NCI-H2107 treated with DMSO at 0.1 percent for 48 hours (cell line): Measurements from ENCODE around the gene HAUS7.

ENCODE experiments used
- DNase-seq: peaks from one replicate; lab custom pipeline; 2025; ENCODE audit not compliant: unreplicated experiment; lab: John Stamatoyannopoulos, UW

HAUS7 gene

DNA sequence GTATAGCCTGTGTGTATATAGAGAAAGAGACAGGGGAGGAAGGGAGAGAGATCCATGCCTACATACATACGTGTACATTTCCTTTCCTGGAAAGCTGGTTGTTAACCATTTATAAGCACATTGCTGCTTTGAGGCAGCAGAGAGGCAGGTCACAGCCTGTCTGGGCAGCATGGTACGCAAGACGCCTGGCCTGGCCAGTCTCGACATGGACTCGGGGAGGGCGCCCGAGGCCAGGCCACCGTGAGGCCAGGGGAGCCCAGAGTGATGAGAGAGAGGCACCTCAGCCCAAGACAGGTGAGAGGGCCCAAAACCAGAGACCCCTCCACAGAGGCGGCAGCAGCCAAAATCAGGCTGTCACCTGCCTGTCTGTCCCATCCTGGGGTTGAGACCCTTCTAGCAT, 28.4 kb downstream of the HAUS7 start:
- DNase-seq, result no peak

DNA sequence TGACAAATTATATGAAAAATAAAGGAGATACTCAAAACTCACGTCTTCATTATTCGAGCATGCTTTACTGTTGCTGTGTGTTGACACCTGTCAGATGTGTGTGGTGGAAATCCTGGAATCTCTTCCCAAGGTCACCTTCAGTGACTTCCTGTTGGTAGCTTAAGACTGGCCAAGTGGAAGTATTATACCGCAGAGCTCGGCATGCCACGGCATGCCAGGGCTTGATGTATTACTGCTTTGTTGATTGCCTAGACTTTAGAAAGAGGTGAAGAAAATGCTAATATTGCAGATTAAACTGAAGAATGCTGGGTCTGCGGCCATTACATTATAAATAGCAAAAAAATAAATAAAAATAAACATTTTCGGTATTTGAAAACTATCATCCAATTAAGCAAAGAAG, 29.1 kb downstream of the HAUS7 start:
- no peak for DNase-seq

DNA sequence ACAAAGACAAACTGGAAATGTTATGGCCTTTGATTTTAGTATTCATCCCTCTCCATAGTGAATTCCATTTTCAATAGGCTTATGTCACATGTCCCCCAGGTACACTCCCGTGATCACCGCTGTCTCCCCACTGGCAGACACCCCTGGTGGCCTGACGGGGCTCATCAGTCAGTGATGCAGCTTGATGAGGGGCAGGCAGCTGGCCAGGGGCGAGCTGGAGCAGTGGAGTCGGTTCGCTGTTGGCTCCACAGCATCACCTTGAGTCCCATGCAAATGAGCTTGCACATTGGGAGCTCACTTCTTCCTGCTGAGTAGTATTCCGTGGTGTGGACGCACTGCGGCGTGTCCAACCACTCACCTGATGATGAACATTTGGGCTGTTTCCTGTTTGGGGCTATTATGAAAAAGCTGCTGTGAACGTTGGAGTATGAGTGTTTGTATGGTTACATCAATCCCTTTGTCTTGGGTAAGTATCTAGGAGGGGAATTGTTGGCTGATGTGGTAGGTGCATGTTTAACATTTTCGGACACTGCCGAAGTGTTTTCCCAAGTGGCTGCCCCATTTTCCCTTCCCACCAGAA, 29.7 kb downstream of the HAUS7 start:
- peak; percentile 19 for DNase-seq

DNA sequence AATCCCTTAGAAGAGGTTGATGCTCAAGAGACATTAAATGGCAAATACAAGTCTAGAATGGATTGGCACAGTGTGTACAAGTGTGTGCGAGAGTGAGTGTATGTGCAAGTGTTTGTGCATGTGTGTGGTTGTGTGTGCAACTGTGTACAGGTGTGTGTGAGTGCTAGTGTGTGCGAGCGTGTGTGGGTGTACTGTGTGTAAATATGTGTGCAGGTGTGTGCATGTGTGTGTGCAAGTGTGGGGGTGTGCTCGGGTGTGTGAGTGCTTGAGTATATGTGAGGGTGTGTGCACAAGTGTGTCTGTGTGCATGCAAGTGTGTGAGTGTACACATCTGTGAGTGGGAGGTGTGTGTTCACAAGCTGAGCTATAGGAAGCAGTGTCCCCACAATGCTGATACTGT, 30.4 kb downstream of the HAUS7 start:
- DNase-seq, result no peak

DNA sequence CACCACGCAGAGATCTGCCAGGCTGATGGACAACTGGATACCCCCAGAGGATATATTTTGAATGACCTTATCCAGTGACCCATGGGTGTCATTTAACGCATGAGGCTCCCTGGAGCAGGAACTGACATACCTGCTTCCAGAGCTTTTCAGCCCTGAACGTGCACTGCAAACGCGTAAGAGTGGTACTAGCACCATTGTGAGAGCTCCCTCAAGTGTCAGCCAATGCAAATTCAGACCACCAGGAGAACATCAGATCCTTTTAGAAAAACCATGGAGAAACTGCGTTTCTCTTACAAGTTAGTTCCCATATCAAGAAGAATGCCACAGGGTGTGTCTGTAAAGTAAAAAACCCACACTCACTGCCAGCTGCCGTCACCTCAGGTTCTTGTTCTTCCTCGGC, 31.8 kb downstream of the HAUS7 start:
- peak; percentile 65 for DNase-seq

DNA sequence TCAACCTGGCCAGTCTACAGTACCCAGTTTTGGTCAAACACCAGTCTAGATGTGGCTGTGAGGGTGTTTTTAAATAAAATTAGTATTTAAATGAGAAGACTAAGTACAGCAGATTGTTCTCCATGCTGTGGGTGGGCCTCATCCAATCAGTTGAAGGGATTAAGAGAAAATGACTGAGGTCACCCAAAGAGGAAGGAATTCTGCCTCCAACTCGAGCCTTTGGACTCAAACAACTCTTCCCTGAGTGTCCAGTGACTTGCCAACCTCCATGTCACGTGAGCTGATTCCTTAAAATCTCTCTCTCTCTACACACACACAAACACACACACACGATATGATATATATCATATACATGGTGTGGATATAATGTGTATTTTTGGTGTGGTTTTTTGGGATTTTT, 34.5 kb downstream of the HAUS7 start:
- no peak for DNase-seq

DNA sequence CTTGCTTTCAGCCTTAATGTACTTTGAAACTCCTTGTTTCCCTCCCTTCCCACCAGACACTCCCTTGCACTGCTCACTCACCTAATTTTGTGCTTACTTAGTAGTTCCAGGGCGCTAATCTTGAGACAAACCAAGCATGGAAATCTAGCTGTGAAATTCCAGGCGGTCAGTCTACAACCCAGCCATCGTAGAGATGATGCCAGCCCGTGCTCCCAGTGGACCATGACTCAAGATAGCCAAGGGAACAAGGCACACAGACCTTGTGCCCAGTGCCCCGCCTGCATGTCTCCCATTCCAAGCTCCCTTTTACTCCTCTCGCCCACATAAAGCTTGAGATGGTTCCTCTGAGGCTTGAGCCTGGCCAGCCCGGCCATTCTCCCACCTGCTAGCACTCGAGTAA, 35.6 kb downstream of the HAUS7 start:
- no peak for DNase-seq

DNA sequence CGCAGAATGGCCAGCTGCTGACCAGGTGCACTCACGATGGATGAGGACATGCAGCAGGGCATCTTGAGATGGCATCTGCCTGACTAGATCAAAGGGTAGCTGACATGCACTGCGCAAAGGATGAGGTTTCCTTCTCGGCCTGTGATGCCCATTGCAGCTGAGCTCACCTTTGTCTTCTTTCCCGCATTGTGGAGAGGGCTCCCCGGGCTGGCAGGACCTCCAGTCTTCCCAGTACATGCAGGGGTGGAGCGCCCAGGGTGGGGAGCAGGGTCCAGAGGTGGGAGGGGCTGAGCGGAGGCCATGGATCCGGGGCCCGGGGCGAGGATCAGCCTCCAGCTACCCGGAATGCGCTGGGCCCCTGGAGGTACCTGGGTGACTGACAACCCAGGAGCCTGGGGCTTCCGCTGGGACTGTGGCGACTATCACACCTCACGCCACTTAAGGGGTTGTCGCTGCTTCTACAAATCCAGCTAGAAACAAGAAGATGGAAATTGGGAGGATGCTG, 36.5 kb downstream of the HAUS7 start:
- no peak for DNase-seq

DNA sequence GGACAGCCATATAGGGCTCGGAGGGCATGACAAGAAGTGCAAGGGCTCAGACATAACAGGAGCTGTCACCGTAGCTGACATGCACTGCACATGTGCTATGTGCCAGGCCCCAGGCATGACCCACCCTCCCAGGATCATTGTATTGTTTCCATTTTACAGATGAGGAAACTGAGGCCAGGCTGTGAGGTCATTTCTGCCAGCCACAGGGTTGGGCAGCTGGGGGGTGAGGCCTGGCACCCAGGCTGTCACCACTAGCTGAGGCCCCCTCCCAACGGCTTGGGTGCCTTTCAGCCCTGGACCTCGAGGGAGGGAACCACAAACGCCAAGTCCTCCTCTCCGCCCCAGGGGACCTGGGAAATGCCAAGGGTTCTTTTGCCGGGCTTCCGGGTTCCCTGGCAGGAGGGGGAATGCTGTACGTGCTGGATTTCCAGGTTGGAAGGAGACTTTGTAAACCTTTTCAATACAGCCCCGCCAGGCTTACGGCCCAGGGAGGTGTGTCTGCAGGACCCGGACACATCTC, 37.2 kb downstream of the HAUS7 start:
- DNase-seq, result no peak

DNA sequence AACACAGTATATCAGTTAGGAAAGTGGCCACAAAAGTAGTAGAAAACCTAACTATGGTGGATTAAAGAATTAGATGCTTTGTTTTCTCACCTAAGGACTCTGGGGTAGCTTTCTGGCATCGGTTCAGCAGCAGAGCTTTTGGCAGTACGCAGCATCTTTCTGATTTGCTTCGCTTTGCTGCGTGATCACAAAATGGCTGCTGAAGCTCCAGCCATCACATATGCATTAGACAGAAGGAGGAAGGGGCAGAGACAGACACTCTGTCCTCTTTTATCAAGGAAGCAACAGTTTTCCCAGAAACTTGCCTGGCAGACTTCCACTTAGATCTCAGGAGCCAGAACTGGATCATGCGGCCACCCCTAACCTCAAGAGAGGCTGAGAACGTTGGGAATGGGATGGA, 39.6 kb downstream of the HAUS7 start:
- DNase-seq, result no peak

DNA sequence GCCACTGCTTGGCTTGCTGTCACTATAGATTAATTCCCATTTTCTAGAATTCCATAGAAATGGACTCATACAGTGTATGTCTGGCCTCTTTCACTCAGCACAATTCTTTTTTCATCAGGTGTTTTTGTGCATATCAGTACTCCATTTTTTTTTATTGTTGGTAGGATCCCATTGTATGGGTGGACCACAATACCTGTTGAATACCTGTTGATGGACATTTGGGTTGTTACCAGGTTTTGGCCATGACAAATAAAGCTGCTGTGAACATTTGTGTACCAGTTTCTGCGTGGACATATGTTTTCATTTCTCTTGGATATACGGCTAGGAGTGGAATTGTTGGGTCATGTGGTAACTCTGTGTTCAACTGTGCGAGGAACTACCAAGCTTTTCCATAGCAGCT, 44.2 kb downstream of the HAUS7 start:
- no peak for DNase-seq

DNA sequence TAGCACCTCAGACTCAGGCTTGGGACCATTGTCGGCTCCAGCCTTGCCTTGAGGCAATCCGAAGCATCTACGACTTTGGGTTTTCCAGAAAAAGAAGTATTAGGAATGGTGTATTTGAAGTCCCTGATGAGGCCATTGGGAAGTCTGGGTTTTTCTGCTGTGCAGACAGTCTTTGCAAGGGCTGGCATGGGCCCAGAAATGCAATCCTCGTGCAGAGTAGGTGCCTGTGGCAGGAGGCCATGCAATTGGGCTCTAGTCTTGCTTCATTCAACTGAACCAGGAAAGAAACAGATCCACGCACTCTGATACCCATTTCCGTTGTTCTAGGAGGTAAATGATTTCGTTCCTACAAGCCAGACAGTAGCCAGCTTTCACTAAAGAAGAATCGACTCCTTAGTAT, 46.7 kb downstream of the HAUS7 start:
- no peak for DNase-seq

DNA sequence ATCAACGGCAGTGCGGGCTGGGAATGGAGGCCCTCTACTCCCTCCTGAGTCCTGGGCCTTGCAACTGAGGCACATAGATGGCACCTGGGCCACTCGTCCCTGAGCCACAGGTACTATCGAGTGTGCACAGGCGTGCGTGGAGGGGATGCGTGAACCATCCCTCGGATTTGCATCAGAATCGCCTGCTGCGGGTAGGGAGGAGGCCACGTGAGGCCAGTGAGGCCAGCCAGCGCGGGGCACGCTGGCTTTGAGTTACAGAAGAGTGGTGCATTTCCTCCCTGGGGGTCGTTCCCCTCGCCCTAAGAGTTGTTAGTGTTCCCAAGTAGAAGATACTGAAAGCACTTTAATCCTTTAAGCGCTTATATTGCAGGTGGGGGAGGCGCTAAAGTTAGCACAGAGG, 48.5 kb downstream of the HAUS7 start:
- no peak for DNase-seq

DNA sequence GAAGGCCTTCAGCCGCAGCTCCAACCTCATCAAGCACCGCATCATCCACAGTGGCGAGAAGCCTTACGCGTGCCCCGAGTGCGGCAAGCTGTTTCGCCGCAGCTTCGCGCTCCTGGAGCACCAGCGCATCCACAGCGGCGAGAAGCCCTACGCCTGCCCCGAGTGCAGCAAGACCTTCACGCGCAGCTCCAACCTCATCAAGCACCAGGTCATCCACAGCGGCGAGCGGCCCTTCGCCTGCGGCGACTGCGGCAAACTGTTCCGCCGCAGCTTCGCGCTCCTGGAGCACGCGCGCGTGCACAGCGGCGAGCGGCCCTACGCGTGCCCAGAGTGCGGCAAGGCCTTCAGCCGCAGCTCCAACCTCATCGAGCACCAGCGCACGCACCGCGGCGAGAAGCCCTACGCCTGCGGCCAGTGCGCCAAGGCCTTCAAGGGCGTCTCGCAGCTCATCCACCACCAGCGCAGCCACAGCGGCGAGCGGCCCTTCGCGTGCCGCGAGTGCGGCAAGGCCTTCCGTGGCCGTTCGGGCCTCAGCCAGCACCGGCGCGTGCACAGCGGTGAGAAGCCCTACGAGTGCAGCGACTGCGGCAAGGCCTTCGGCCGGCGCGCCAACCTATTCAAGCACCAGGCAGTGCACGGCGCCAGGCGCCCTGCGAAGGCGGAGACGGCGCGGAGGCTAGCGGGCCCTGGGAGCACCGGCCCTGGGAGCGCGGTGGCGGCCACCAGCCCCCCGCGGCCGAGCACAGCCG, 49.4 kb downstream of the HAUS7 start:
- no peak for DNase-seq

DNA sequence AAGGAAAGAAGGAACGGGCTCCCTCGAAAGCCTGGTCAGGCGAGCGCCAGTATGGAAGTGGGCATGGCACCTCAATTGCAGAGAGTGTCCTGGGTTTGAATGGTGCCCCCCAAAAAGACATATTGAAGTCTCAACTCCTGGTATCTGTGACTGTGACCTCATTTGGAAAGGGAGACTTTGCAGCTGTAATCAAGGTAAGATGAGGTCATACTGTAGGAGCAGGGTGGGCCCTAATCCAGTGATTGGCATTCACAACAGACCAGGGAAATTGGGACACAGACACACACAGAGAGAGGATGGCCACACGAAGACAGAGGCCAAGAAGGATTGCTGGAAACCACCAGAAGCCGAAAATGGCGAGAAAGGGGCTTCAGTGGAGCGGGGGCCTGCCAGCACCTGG, 52.7 kb downstream of the HAUS7 start:
- DNase-seq, result no peak

DNA sequence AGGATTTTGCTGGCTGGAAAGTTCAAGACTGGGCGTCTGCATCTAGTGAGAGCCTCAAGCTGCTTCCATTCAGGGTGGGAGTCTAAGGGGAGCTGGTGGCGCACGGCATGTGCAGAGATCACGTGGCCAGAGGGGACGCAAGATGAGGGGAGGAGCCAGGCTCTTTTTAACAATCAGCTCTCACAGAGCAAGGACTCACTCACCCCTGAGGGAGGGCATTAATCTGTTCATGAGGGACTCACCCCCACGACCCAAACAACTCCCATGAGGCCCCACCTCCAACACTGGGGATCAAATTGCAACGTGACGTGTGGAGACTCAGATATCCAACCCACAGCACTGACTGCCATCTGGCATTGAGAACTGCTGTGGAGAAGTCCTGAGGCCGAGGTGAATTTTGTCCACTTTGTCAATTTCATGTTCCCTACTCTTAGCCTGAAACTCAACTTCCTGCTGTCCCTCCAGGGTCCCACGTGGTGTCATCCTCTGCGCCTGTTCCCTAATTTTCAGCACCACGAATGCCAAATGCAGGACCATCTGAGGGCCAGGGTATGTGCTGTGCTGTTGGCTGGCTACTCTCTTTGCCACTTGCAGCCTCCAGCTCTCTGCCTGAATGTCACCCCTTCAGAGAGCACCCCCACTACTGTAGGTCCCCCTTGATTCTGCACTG, 53.5 kb downstream of the HAUS7 start:
- peak; percentile 40 for DNase-seq

DNA sequence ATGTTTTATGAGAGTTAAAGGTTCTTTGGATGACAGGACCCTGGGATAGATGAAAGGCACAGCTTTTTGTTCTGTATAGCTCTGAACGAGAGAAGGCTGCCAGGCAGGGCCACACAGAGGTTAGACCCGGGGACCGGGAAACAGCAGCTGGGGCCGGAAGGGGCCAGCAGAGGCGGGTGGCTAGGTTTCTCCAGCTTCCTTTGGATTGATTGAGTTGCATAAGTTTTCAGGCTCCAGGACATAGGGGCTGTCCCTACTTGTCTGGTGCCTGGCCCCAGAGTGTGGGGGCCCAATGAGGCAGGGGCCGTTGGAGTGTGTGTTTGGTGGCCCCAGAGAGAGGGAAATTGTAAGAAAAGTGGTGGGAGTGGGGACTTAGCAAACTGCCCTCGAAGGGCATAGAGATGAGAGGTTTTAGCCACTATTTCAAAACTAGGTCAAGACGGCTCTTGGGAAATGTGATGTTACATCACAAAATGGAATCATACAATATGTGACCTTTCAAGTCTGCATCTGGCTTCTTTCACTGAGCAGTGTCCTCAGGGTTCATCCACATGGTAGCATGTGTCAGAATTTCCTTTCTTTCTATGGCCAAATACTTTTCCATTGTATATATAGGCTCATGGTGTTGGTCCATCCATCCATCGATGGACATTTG, 55.4 kb downstream of the HAUS7 start:
- no peak for DNase-seq

DNA sequence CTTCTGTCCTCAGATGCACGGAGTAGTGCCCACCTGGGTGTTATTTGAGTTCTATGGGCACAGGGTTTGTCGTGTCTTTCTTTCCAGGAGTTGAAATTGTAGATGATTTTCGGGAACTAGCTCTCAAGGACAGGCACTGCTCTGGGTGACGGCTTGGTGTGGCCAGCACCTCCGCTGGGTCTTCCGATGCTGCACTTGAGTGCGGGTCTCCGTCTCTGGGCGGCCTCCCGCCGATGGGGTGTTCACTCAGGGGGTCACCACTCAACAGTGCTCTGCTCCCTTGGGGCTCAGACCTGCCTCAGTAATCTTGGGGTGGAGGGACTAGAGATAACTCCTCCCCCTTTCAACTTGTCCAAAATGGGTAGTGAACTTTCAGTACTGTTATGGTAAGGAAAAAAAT, 56.6 kb downstream of the HAUS7 start:
- DNase-seq, result no peak

DNA sequence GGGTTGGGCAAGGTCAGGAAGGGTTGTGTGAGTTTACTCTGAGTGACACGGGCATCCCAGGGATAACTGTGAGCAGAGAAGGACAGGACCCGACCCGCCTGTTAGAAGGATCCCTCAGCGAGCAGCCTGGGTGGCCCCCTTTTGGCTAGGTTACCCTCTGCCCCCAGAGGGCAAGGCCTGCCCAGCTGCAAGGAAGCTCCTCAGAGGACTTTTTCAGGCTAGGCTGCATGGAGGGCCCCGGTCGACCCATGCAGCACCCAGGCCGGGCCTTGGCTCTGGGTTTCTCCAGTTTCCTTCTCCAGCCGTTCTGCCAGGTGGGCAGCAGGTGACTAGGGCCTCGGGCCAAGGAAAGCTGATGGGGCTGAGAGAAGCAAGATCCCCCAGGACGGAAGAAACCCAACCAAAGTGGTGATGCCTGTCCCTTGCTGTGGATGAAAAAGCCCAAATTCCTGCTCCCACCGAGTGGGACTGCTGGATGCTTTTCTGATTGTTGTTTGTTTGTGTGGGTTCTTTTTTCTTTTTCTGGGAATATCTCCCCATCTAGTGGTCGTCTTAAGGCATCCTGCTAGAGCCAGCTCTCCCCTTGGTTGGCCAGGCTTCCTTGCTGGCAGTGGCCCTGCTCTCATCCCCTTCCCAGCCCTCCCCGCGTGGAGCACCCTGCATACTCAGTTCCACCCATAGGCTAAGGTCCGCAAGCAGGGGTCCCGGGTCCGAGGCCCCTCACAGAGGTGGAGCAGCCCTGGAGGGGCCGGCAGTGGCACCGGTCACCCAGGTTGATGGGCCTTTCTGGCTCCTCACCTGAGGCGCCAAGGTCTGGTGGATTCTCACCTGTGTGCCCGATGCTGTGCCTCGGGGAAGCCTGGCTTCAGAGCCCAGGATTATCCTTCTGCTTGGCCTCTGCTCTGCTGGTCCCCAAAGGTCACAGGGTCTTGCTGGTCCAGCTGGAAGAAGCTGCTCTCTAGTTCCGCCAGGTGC, 57.3 kb downstream of the HAUS7 start:
- peak; percentile 52 for DNase-seq

DNA sequence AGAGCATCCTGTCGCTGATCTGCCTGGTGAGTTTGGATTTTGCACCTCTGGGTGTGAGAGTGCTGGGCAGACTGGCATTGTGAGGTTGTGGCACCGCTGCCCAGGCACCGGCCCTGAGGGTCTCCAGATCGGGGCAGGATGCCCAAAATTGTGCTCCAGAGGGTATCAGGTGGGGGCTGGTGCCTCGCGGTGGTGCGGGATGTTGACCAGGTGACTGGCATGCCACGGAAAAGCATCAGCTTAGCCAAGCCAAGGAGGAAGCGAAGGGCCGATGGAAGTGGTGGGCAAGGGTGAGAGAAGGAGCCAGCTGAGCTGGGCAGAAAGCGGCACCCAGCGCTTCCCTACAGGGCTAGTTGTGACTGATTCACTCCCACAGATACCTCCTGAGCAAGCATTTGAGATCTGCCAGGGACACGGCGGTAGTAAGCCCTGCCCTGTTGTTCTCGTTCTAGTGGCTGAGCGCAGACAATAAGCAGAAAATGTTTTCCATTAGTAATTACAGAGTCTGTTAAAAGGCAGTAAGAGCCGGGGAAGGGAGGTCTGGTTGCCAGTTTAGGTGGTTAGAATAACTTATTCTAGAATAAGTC, 58.3 kb downstream of the HAUS7 start:
- peak; percentile 88 for DNase-seq
